Spleen (tissue), 7 donors: ENCODE data around the gene ZNF646.

Experiments
- POLR2A ChIP-seq, 3 donors: fragments of 450-650 bp; IDR thresholded peaks; one replicate each; pipeline ENCODE4 v1.5.1; 2017; ENCODE audit warnings: antibody characterized with exemption in 3 of 3, mild to moderate bottlenecking in 1 of 3
- POLR2AphosphoS5 ChIP-seq, 3 donors: sonication (generic); formaldehyde crosslinking; IDR thresholded peaks; one replicate each; pipeline ENCODE4 v1.5.1; 2017; ENCODE audit warnings: antibody characterized with exemption in 3 of 3
- TF ChIP-seq, protein P1 (sequence below), 11 experiments: fragments of 200-600 bp in 7 of 11; fragments of 450-650 bp in 4 of 11; sonication (generic) in 4 of 11; IDR thresholded peaks in 8 of 11; conservative IDR thresholded peaks in 3 of 11; 1 replicate in 7 of 11; 2 replicates in 4 of 11; pipeline versions ENCODE4 v1.4.0 to v1.8.0; 2016 to 2021; ENCODE audit warnings: antibody characterized with exemption in 11 of 11, inconsistent platforms in 4 of 11, mild to moderate bottlenecking in 1 of 11
- donor health status: DM: no; HTN: no; CAD: no; lungs with moderate emphysema.
- donor health status: DM: no; HTN: no; CAD: no.
- donor health status: DM: no; HTN: no; CAD: no.

DNA sequence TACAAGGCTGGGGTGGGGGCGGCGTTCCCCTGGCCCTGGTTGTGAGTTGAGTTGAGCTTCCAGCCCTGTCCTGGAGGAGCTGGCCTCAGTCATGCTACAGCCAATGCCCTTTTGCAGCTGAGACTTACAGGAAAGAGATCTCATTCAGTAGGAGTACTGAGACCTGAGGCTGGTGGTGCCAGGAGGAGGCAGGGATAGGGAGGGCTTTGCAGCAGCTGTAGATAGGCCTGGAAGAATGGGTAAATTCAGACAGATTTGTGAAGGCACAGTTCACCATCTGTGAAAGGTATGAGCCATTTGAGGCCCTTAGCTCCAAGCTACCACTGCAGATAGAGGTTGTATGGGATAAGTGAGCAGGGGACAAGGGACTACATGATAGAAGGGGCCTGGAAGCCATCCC, 35.2 kb upstream of the ZNF646 start:
- TF ChIP-seq, protein P1, sequence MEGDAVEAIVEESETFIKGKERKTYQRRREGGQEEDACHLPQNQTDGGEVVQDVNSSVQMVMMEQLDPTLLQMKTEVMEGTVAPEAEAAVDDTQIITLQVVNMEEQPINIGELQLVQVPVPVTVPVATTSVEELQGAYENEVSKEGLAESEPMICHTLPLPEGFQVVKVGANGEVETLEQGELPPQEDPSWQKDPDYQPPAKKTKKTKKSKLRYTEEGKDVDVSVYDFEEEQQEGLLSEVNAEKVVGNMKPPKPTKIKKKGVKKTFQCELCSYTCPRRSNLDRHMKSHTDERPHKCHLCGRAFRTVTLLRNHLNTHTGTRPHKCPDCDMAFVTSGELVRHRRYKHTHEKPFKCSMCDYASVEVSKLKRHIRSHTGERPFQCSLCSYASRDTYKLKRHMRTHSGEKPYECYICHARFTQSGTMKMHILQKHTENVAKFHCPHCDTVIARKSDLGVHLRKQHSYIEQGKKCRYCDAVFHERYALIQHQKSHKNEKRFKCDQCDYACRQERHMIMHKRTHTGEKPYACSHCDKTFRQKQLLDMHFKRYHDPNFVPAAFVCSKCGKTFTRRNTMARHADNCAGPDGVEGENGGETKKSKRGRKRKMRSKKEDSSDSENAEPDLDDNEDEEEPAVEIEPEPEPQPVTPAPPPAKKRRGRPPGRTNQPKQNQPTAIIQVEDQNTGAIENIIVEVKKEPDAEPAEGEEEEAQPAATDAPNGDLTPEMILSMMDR (IDR thresholded peaks at IDR 0.05 in 8 of 11, conservative IDR thresholded peaks at IDR 0.05 in 3 of 11): no peak
- TF ChIP-seq POLR2A (IDR thresholded peaks at IDR 0.05): no peak
- no peak for TF ChIP-seq POLR2AphosphoS5 (IDR thresholded peaks at IDR 0.05)
